K562 (cell line): ENCODE measurements around the gene GRAMD2B. TPM values are rescaled to one million over a fixed set of nuclear protein-coding genes. Genes with fewer than 3 reads are reported as not detected.

Experiments used
- ATAC-seq: fragments of 200-7000 bp; cut with Tn5 transposase; 3 replicates; pipeline ENCODE4 v1.9.1; 2020; ENCODE audit warnings: moderate library complexity
- BruUV-seq: library from RNA; stranded (reverse); fragments of 400-500 nt; replicated peaks from 2 replicates; lab custom pipeline; 2021; lab: Mats Ljungman, UMichigan
- CTCF ChIA-PET: fragments of 300-600 bp; formaldehyde crosslinking; extraction: SDS; loops from one replicate; lab custom pipeline; 2021; ENCODE audit warnings: low intra/inter-chr PET ratio; lab: Yijun Ruan, JAX
- POLR2A ChIA-PET: fragments of 300-600, 350-650 bp; sonication (Branson Sonifier 250); formaldehyde crosslinking; extraction: SDS; loops from one replicate; lab custom pipeline; 2021; ENCODE audit warnings: antibody characterized with exemption, inconsistent platforms; lab: Yijun Ruan, JAX
- DNase-seq, 4 experiments: peaks; one replicate each; pipeline versions ENCODE4 v3.0.0 to v3.0.0-alpha.2; 2011 to 2018; ENCODE audit warnings: low spot score in 3 of 4, mixed read lengths in 3 of 4; ENCODE audit errors: extremely low read depth in 1 of 4
- FAIRE-seq: peaks from 2 replicates; lab custom pipeline; 2011; peaks lifted over from hg19 to GRCh38; lab: Jason Lieb, UNC
- H2AFZ ChIP-seq: 2 replicates; pipeline ENCODE4 v1.6.0; 2011; ENCODE audit warnings: low read depth, low read length, control low read depth, inconsistent platforms
- H3K27ac ChIP-seq: fragments of 200-600 bp; 3 replicates; pipeline ENCODE4 v1.8.0; 2011; ENCODE audit warnings: low read depth, mild to moderate bottlenecking, control low read depth, inconsistent platforms, low read length, moderate library complexity, mixed read lengths; ENCODE audit errors: extremely low read depth
- H3K27me3 ChIP-seq, 2 experiments: fragments of 300-600 bp in 1 of 2; 2 replicates in 1 of 2; 3 replicates in 1 of 2; pipeline versions ENCODE4 v1.6.0 to v1.8.0; 2011; ENCODE audit warnings: inconsistent platforms in 2 of 2, low read length in 2 of 2, mild to moderate bottlenecking in 1 of 2, mixed read lengths in 1 of 2, moderate library complexity in 1 of 2; ENCODE audit not compliant: control insufficient read depth in 2 of 2, insufficient read depth in 2 of 2
- H3K36me3 ChIP-seq: fragments of 300-600 bp; 3 replicates; pipeline ENCODE4 v1.8.0; 2011; ENCODE audit warnings: mild to moderate bottlenecking, low read length, inconsistent platforms; ENCODE audit not compliant: control insufficient read depth, insufficient read depth
- H3K4me1 ChIP-seq, 2 experiments: fragments of 200-600 bp in 1 of 2; replicated peaks in 1 of 2; 2 replicates in 1 of 2; 3 replicates in 1 of 2; pipeline versions ENCODE4 v1.5.1 to v1.8.0; 2011; ENCODE audit warnings: inconsistent platforms in 2 of 2, low read length in 2 of 2, mild to moderate bottlenecking in 1 of 2, mixed read lengths in 1 of 2, moderate library complexity in 1 of 2; ENCODE audit not compliant: control insufficient read depth in 2 of 2, insufficient read depth in 2 of 2
- H3K4me2 ChIP-seq: 2 replicates; pipeline ENCODE4 v1.6.1; 2011; ENCODE audit warnings: low read length, control low read depth, inconsistent platforms, mixed read lengths; ENCODE audit not compliant: insufficient read depth
- H3K4me3 ChIP-seq: fragments of 200-600 bp; sonication (generic), shearing (Covaris generic); 2 replicates; pipeline ENCODE4 v1.5.1; 2016; ENCODE audit warnings: control low read depth, inconsistent platforms
- H3K79me2 ChIP-seq: fragments of 200-600 bp; 3 replicates; pipeline ENCODE4 v1.8.0; 2011; ENCODE audit warnings: low read length, inconsistent platforms; ENCODE audit not compliant: control insufficient read depth, insufficient read depth
- H3K9ac ChIP-seq, 2 experiments: 2 replicates each; pipeline versions ENCODE4 v1.6.0 to v1.6.1; 2011; ENCODE audit warnings: low read depth in 2 of 2, low read length in 2 of 2, control low read depth in 1 of 2, inconsistent platforms in 1 of 2, mild to moderate bottlenecking in 1 of 2, mixed read lengths in 1 of 2; ENCODE audit not compliant: insufficient read depth in 1 of 2
- H3K9me1 ChIP-seq: one replicate; pipeline ENCODE4 v1.6.0; 2011; ENCODE audit warnings: inconsistent platforms, mild to moderate bottlenecking, low read length, moderate library complexity; ENCODE audit not compliant: control insufficient read depth, insufficient read depth
- H3K9me3 ChIP-seq: replicated peaks from 2 replicates; pipeline ENCODE4 v1.5.1; 2011; ENCODE audit warnings: low read depth, low read length, inconsistent platforms; ENCODE audit not compliant: control insufficient read depth, insufficient read depth
- H4K20me1 ChIP-seq: replicated peaks from 2 replicates; pipeline ENCODE4 v1.6.1; 2011; ENCODE audit warnings: low read length, inconsistent platforms, mixed read lengths; ENCODE audit not compliant: control insufficient read depth, insufficient read depth
- CBX1 ChIP-seq: sonication (generic); IDR thresholded peaks from 2 replicates; pipeline ENCODE4 v1.6.1; 2016; ENCODE audit warnings: antibody characterized with exemption, low read depth, mild to moderate bottlenecking
- CGGBP1 ChIP-seq: fragments of 250-450 bp; sonication (Bioruptor Pico); IDR thresholded peaks from 2 replicates; pipeline ENCODE4 v1.9.0; 2021; ENCODE audit warnings: mild to moderate bottlenecking
- ELF4 ChIP-seq: fragments of 450-650 bp; formaldehyde crosslinking; IDR thresholded peaks from 2 replicates; pipeline ENCODE4 v1.4.0; 2022; ENCODE audit warnings: missing genetic modification characterization
- ELK3 ChIP-seq: fragments of 450-650 bp; formaldehyde crosslinking; IDR thresholded peaks from 2 replicates; pipeline ENCODE4 v1.4.0; 2020; ENCODE audit warnings: mild to moderate bottlenecking
- GTF2B ChIP-seq: IDR thresholded peaks from 2 replicates; pipeline ENCODE4 v1.6.1; 2011; ENCODE audit not compliant: insufficient read length; ENCODE audit errors: extremely low read depth
- HCFC1 ChIP-seq: IDR thresholded peaks from 2 replicates; pipeline ENCODE4 v1.6.1; 2012; ENCODE audit warnings: low read depth, low read length, improper control_type of control experiment
- JUN ChIP-seq, 2 experiments: sonication (generic) in 1 of 2; formaldehyde crosslinking in 1 of 2; IDR thresholded peaks; 2 replicates each; pipeline versions ENCODE4 v1.6.1 to v1.8.0; 2012 to 2022; ENCODE audit warnings: borderline replicate concordance in 2 of 2, mild to moderate bottlenecking in 2 of 2, improper control_type of control experiment in 1 of 2, low read depth in 1 of 2, low read length in 1 of 2, missing genetic modification reagents in 1 of 2
- NFXL1 ChIP-seq: fragments of 450-650 bp; formaldehyde crosslinking; IDR thresholded peaks from 2 replicates; pipeline ENCODE4 v1.4.0; 2021; ENCODE audit warnings: mild to moderate bottlenecking
- PHF8 ChIP-seq: fragments of 200-600 bp; sonication (generic); IDR thresholded peaks from 2 replicates; pipeline ENCODE4 v1.6.1; 2012; ENCODE audit warnings: mixed run types, mild to moderate bottlenecking, inconsistent platforms, low read length, moderate library complexity, borderline replicate concordance
- POLR2A ChIP-seq: fragments of 450-650 bp; conservative IDR thresholded peaks from 2 replicates; pipeline ENCODE4 v1.6.1; 2016
- POLR3A ChIP-seq: IDR thresholded peaks from 2 replicates; pipeline ENCODE4 v1.6.1; 2011; ENCODE audit warnings: borderline replicate concordance, mild to moderate bottlenecking, moderate library complexity; ENCODE audit not compliant: insufficient read length, insufficient read depth; ENCODE audit errors: extremely low read depth
- RCOR1 ChIP-seq, 2 experiments: IDR thresholded peaks; 2 replicates each; pipeline ENCODE4 v1.6.1; 2012; ENCODE audit warnings: low read depth in 2 of 2, low read length in 2 of 2, borderline replicate concordance in 1 of 2, improper control_type of control experiment in 1 of 2
- SMAD1 ChIP-seq: fragments of 150-350 bp; IDR thresholded peaks from 2 replicates; pipeline ENCODE4 v1.6.1; 2014; ENCODE audit warnings: low read length, low read depth; ENCODE audit not compliant: partially characterized antibody
- SPI1 ChIP-seq: IDR thresholded peaks from 2 replicates; pipeline ENCODE4 v1.6.1; 2011; ENCODE audit warnings: low read depth, low read length, control low read depth, borderline replicate concordance
- SRF ChIP-seq, 2 experiments: fragments of 250-450, 450-650 bp in 1 of 2; sonication (Bioruptor Pico) in 1 of 2; sonication (generic) in 1 of 2; formaldehyde crosslinking; IDR thresholded peaks; 2 replicates each; pipeline versions ENCODE4 v1.5.0 to v1.5.1; 2020 to 2022; ENCODE audit warnings: mild to moderate bottlenecking in 1 of 2, missing genetic modification reagents in 1 of 2
- SUPT5H ChIP-seq: fragments of 450-650 bp; IDR thresholded peaks from 2 replicates; pipeline ENCODE4 v1.6.1; 2016
- ZKSCAN3 ChIP-seq: fragments of 250-450 bp; sonication (Bioruptor Pico); IDR thresholded peaks from 2 replicates; pipeline ENCODE4 v1.4.0; 2020
- ZNF212 ChIP-seq: fragments of 450-650 bp; formaldehyde crosslinking; IDR thresholded peaks from 2 replicates; pipeline ENCODE4 v1.4.0; 2020; ENCODE audit warnings: mild to moderate bottlenecking
- ZNF512 ChIP-seq: IDR thresholded peaks from 2 replicates; pipeline ENCODE4 v1.6.1; 2016; ENCODE audit warnings: missing genetic modification characterization, missing compliant biosample characterization
- ZNF780A ChIP-seq: fragments of 250-450 bp; sonication (Bioruptor Pico); IDR thresholded peaks from 2 replicates; pipeline ENCODE4 v1.5.0; 2021; ENCODE audit warnings: mild to moderate bottlenecking
- WGBS: fragments of 100-300 bp; shearing (Covaris generic); methylation state at CpG from one replicate; pipeline ENCODE4 v1.1.6; 2016; ENCODE audit warnings: low coverage, mixed read lengths; ENCODE audit not compliant: insufficient coverage; ENCODE audit errors: missing lambda C conversion rate; 5-methylcytosine and 5-hydroxymethylcytosine counted together
- in situ Hi-C: fragments of 300-500 bp; cut with MboI; formaldehyde crosslinking; loops from 4 replicates; pipeline ENCODE4 v1.15.0; 2018; ENCODE audit warnings: inconsistent platforms, mixed read lengths
- intact Hi-C: fragments of 100-400 bp; cut with micrococcal nuclease; formaldehyde crosslinking; loops from 2 replicates; pipeline ENCODE4 v1.14.2; 2022
- polyA plus RNA-seq, 8 experiments: library from polyadenylated mRNA; depleted of rRNA in 4 of 8; stranded (reverse) in 5 of 8; unstranded in 3 of 8; fragments of >200 nt; fragmentation: Nextera tagmentation in 2 of 8; fragmentation: Illumina TruSeq in 1 of 8; extraction: Ambion mirVana in 2 of 8; extraction: Trizol in 1 of 8; gene quantifications; 2 replicates each; pipeline versions ENCODE4 v1.2.1 to v1.2.3, GENCODE V29; 2011 to 2014; ENCODE audit warnings: inconsistent platforms in 1 of 8, missing spikeins in 1 of 8
- total RNA-seq, 7 experiments: library from RNA; depleted of rRNA in 6 of 7; stranded (reverse); fragments of >200 nt in 6 of 7; fragmentation: Illumina TruSeq in 2 of 7; extraction: Trizol in 2 of 7; gene quantifications; 2 replicates each; pipeline versions ENCODE4 v1.2.1 to v1.2.3, GENCODE V29; 2011 to 2021; ENCODE audit warnings: low replicate concordance in 1 of 7

Gene GRAMD2B
- total and polyA plus RNA-seq, 9 of the 15 experiments (the other 6 are each of a cell fraction or from before 2014, with no cell fraction given), result 0.32 to 4.2 (median 1.4) TPM

GRCh38 chr5:126525630-126526245 lies 102.5 kb downstream of the GRAMD2B start:
- CTCF ChIA-PET, result no interaction called here
- Histone ChIP-seq H3K4me1 (peaks cover 5 to 11% of the 10 kb centered on the region in 2 experiments; a peak in 4 of 5 replicates), H3K9ac (peak overlapping the region in 1 of 2 experiments; percentile 43; a peak in 2 of 4 replicates), H3K9me1 (no peaks in the 10 kb centered on the region), H3K4me2 (peak overlapping the region; percentile 50), H3K9me3 (no peaks in the 10 kb centered on the region), H3K79me2 (no peaks in the 10 kb centered on the region), H2AFZ (peak overlapping the region; percentile 93), H3K27me3 (no peaks in the 10 kb centered on the region), H3K36me3 (no peaks in the 10 kb centered on the region; the same call in 2 of the 3 replicates), H3K27ac (peak overlapping the region; percentile 62), H3K4me3 (no peak overlapping the region), H4K20me1 (no peaks in the 10 kb centered on the region)
- WGBS, result 31% methylated on average over 5 of the region's 5 CpGs
- ATAC-seq (peak; percentile 87), FAIRE-seq (peak; percentile 51), DNase-seq (peak in 1 of 4 experiments; percentile 77)
- in situ Hi-C loops (no loop called here), intact Hi-C loops (no loop called here)
- POLR2A ChIA-PET, result interaction anchor here (0.9 kb wide), 1 partner anchor 8 kb away, joined by 4 read pairs; no protein-coding TSS in a partner anchor
- BruUV-seq, result no TSS peak
- TF ChIP-seq ELF4 (no peak), SUPT5H (peak; percentile 50; the same call in 1 of the 2 replicates), PHF8 (peak; percentile 25; the same call in 1 of the 2 replicates), ELK3 (CRISPR knock-in tag) (no peak), ZKSCAN3 (CRISPR knock-in tag) (no peak), NFXL1 (no peak), CBX1 (no peak), GTF2B (no peak), JUN (IDR thresholded peaks at IDR 0.05; ENCODE audit: borderline replicate concordance, low read depth, low read length) (no peak), JUN (CRISPR knock-in tag; IDR thresholded peaks at IDR 0.05; ENCODE audit: borderline replicate concordance) (no peak), ZNF780A (no peak), POLR3A (no peak), SMAD1 (no peak), ZNF512 (tag) (no peak), HCFC1 (no peak), SRF (CRISPR knock-in tag; IDR thresholded peaks at IDR 0.05) (peak in 1 of 2 experiments; percentile 84; a peak in 1 of 4 replicates), SPI1 (peak; percentile 26; the same call in 1 of the 2 replicates), POLR2A (peak; percentile 51; the same call in 1 of the 2 replicates), ZNF212 (CRISPR knock-in tag) (no peak), CGGBP1 (CRISPR knock-in tag) (no peak), RCOR1 (IDR thresholded peaks at IDR 0.05; ENCODE audit: borderline replicate concordance in 1 of 2, low read depth in 2 of 2, low read length in 2 of 2) (no peak)
